HG03520 (cell line): ENCODE measurements around the gene PASD1.
A peak's percentile ranks its signal among the peaks of the same experiment; 100 is the strongest.
"Not testable (repeated sequence)": the region's sequence is repeated elsewhere in the genome, so short reads cannot be mapped to it uniquely, and the experiment has no call there.

Experiments used
- ATAC-seq: cut with Tn5 transposase; IDR thresholded peaks from one replicate; pipeline ENCODE4 v1.9.1; 2021; ENCODE audit warnings: mild to moderate bottlenecking, moderate library complexity; ENCODE audit not compliant: unreplicated experiment

PASD1 gene

GRCh38 chrX:151621422-151621821 is 57.9 kb downstream of the PASD1 start:
- no peak for ATAC-seq

- no peak for ATAC-seq
Measured at GRCh38 chrX:151624677-151625076, 61.2 kb downstream of the PASD1 start.

DNA sequence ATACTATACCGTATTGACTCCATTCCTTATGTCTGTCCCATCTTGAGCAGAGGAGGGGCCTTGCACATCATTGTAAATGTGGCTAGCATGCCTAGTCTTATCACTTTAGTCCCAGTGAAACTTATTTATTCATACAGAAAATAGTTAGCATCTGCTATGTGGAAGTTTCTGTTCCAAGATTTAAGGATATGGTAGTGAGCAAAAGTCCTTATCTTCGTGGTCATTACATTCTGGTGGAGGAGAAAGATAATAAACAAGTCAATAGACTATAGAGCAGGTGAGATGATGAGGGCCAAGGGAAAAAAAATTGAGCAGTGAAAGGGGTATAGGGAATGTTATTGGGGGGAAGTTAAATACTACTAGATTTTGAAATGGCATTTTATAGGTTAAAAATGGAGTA is 68.3 kb downstream of the PASD1 start:
- ATAC-seq: no peak

DNA sequence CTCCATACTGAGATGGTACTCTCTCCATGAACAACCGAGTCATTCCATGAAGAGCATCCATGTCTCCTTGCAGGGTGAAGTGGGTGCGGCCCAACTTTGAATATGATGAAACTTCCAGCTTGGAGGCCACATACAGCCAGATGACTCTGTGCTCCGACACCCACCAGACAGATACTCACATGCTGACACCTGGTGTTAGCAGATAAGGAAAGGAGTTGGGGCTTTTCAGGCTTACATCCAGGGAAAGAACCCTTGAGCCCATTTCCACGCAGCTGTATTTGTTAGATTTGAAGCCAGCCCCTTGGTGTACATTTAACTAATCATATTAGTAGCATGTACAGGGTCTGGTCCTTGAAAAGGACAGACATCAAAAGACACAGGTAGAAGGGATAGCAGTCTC is 69.7 kb downstream of the PASD1 start:
- ATAC-seq: no peak

GRCh38 chrX:151634937-151635336 is 71.5 kb downstream of the PASD1 start:
- ATAC-seq: no peak

DNA sequence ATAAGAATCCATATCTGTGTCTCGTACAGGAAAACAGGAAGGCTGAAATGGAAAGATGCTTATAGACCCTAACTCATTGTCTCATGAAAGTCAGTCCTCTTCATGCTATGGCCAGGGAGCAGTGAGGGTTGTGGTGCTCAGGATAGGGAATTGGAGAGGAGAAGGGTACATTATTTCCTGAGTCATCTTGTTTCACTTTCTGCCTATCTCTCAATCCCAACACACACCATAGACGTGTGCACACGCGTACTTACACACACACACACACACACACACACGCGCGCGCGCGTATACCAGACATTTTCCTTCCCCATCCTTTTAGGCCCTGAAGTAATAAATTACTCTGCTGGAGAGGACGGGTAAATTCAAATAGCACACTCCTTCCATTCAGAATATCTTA is 78.1 kb downstream of the PASD1 start:
- ATAC-seq: no peak

- no peak for ATAC-seq
Measured at GRCh38 chrX:151675121-151675746, 111.8 kb downstream of the PASD1 start.

DNA sequence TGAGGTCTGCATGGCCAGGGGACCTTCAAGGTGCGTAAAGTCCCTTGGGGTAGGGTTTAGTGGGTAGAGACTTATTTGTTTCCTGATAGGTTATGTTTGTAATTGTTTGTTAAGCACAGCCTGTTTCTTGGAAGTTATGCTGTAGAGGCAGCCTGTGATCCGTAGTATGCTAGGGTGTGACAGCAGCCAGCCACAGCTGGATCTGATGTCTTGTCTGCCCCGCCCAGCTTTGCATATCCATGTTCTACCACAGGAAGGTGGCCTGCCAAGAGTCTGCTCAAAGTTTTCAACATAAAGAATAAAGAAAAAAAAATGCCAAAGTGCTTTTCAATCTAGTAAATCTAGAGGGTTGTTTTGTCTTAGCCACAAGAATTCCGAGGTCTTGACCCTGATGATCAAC is 112.7 kb downstream of the PASD1 start:
- ATAC-seq: no peak

DNA sequence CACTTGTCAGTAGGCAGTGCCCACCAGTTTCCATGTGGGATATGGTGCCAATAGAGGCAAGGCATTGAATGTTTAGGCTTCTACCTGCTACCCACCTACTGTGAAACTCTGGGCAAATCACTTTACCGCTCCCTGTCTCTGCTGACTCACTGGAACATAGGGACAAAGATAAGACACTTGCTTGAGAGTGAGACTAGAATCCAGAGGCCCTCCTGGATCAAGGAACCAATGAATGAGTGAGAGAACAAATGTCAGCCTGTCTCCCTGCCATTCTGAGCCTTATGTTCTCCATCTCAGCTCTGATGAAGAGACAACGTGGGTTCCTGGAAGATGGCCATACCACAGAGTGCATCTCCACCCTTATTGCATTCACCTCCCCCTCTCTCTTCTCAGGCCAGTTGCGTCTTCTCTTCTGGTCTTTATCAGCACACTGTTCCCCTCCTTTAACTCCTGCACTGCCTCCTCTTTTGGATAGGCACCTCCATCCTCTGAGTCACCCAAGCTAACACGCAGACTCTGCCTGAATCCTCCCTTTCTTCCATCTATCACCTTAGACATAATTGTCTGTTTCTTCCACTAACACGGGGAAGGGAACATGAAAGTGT is 116.4 kb downstream of the PASD1 start:
- ATAC-seq: no peak

DNA sequence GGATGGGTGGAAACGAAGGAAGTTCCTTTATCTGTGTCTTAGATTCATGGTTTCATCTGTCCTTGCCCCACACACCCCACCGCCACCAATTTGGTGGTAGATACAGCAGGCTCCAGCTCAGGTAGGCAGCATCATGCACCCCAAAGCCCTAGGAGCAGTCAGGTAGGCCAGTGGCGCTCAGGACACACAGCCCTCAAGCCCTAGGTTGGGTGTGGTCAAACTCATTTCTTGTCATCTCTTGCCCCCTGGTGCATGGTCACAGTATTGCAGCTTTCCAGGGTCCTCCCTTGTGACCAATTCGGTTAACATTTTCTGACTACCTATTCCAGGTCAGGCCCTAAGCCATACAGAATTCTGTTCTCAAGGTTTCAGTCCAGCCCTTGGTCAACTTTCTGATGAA is 117.3 kb downstream of the PASD1 start:
- peak; percentile 82 for ATAC-seq

DNA sequence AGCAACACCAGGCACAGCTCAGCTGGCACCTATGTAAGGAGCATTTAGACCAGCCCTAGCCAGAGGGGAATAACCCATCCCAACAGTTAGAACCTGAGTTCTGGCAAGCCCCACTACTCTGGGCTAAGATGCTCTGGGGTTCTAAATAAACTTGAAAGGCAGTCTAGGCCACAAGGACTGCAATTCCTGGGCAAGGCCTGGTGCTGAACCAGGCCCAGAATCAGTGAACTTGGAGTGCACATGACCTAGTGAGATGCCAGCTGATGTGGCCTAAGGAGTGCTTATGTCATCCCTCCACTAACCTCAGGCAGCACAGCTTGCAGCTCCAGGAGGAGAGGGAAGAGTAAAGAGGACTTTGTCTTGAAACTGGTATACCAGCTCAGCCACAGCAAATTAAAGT is 124.2 kb downstream of the PASD1 start:
- no peak for ATAC-seq

DNA sequence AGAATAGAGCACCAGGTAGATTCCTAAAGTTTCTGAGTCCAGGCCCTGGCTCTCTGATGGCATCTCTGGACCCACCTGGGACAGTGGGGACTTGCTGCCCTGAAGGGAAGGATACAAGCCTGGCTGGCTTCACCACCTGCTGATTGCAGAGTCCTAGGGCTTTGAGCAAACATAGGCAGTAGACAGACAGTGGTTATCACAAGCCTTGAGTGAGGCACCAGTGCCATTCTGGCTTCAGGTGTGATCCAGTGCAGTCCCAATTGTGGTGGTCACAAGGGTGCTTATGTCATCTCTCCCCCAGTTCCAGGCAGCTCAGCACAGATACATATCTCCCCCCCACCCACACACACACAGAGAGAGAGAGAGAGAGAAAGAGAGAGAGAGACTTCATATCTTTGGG is 125.2 kb downstream of the PASD1 start:
- ATAC-seq: no peak

DNA sequence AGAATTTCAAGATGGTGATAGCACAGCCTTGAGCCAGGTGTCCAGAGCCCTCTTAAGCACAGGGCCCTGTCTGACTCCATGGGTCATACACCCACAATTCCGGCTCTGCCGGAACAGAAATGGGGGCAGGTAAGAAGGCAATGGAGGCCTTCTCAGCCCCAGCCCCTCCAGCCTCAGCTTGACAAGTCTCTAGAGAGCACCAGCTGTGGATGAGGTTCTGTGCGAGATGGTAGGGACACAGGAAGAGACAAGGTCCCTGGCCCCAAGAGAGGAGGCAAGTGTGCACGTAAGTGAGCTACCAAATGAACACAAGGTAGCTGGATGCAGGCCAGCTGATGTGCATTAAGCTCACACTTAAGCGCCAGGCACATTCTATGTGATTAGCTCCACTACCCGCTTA is 129.3 kb downstream of the PASD1 start:
- no peak for ATAC-seq

- ATAC-seq: no peak
Measured at GRCh38 chrX:151694121-151694520, 130.6 kb downstream of the PASD1 start.

GRCh38 chrX:151694661-151695582 is 131.4 kb downstream of the PASD1 start, which contains the start of gene PRRG3:
PRRG3 (plus strand) TSS chrX:151695458; CDS start chrX:151698815, 3,357 bp downstream.
- ATAC-seq: no peak

GRCh38 chrX:151695583-151696340 is 132.3 kb downstream of the PASD1 start:
- ATAC-seq: no peak

GRCh38 chrX:151697082-151697481 is 133.6 kb downstream of the PASD1 start:
- ATAC-seq: not testable (repeated sequence)

- no peak for ATAC-seq
Measured at GRCh38 chrX:151697522-151697921, 134.0 kb downstream of the PASD1 start.

- no peak for ATAC-seq
Measured at GRCh38 chrX:151698485-151698884, 135.0 kb downstream of the PASD1 start.

GRCh38 chrX:151699746-151700145 is 136.3 kb downstream of the PASD1 start:
- no peak for ATAC-seq

GRCh38 chrX:151700581-151700980 is 137.1 kb downstream of the PASD1 start:
- no peak for ATAC-seq
